HCT116 (cell line): ENCODE measurements around the gene MYBPH. TPM values are rescaled to one million over a fixed set of nuclear protein-coding genes. Genes with fewer than 3 reads are reported as not detected.

ENCODE experiments used
- ATAC-seq: fragments of 200-7000 bp; cut with Tn5 transposase; 2 replicates; pipeline ENCODE4 v1.9.1; 2020; ENCODE audit warnings: mild to moderate bottlenecking, moderate library complexity
- BruUV-seq: library from RNA; stranded (reverse); fragments of 400-500 nt; replicated peaks from 2 replicates; lab custom pipeline; 2021; lab: Mats Ljungman, UMichigan
- CTCF ChIA-PET: fragments of 300-600 bp; sonication (Branson Sonifier 250); formaldehyde crosslinking; loops from one replicate; lab custom pipeline; 2021; ENCODE audit warnings: antibody characterized with exemption; lab: Charles Lee
- POLR2A ChIA-PET: fragments of 300-600, 350-600 bp; sonication (Branson Sonifier 250); formaldehyde crosslinking; loops from one replicate; lab custom pipeline; 2021; ENCODE audit warnings: antibody characterized with exemption; lab: Charles Lee
- RAD21 ChIA-PET, 2 experiments: fragments of 300-600 bp; sonication (Branson Sonifier 250); formaldehyde crosslinking; loops; one replicate each; lab custom pipeline; 2023; ENCODE audit warnings: low total read pairs in 2 of 2; ENCODE audit not compliant: uncharacterized antibody in 2 of 2, unreplicated experiment in 2 of 2, low non-redundant PET in 1 of 2; lab: Charles Lee
- DNase-seq: peaks from one replicate; pipeline ENCODE4 v3.0.0-alpha.2; 2010; ENCODE audit warnings: low read depth, low spot score
- H2AFZ ChIP-seq: fragments of 200-600 bp; shearing (Covaris generic), sonication (generic); 2 replicates; pipeline ENCODE4 v1.6.1; 2017; ENCODE audit warnings: low read depth, mixed run types, mixed read lengths, antibody characterized with exemption, low read length; ENCODE audit not compliant: poor library complexity, severe bottlenecking
- H3K27ac ChIP-seq: 2 replicates; pipeline ENCODE4 v1.5.1; 2012; ENCODE audit warnings: low read depth, low read length
- H3K27me3 ChIP-seq: fragments of 200-600 bp; sonication (generic); 2 replicates; pipeline ENCODE4 v1.6.1; 2016; ENCODE audit warnings: mixed run types, low read length, mixed read lengths; ENCODE audit not compliant: insufficient read depth
- H3K36me3 ChIP-seq, 2 experiments: fragments of 200-500 bp in 1 of 2; fragments of 200-600 bp in 1 of 2; sonication (Bioruptor generic) in 1 of 2; sonication (generic) in 1 of 2; 2 replicates each; pipeline versions ENCODE4 v1.5.1 to v1.6.1; 2014 to 2016; ENCODE audit warnings: low read length in 2 of 2, inconsistent platforms in 1 of 2, mixed read lengths in 1 of 2, mixed run types in 1 of 2; ENCODE audit not compliant: insufficient read depth in 2 of 2, control insufficient read depth in 1 of 2
- H3K4me1 ChIP-seq, 2 experiments: fragments of 200-600 bp in 1 of 2; sonication (generic) in 1 of 2; 2 replicates each; pipeline versions ENCODE4 v1.5.1 to v1.6.1; 2012 to 2017; ENCODE audit warnings: low read length in 2 of 2, inconsistent platforms in 1 of 2, mild to moderate bottlenecking in 1 of 2, mixed read lengths in 1 of 2, mixed run types in 1 of 2, moderate library complexity in 1 of 2; ENCODE audit not compliant: insufficient read depth in 2 of 2, control insufficient read depth in 1 of 2
- H3K4me2 ChIP-seq: fragments of 200-600 bp; sonication (generic); 2 replicates; pipeline ENCODE4 v1.6.1; 2017; ENCODE audit warnings: mixed run types, low read length, mixed read lengths
- H3K4me3 ChIP-seq, 2 experiments: fragments of 200-600 bp in 1 of 2; sonication (generic) in 1 of 2; replicated peaks in 1 of 2; 2 replicates each; pipeline ENCODE4 v1.5.1; 2011 to 2016; ENCODE audit warnings: low read length in 2 of 2, control low read depth in 1 of 2, low read depth in 1 of 2, mild to moderate bottlenecking in 1 of 2, mixed read lengths in 1 of 2, mixed run types in 1 of 2
- H3K79me2 ChIP-seq: fragments of 200-600 bp; sonication (generic); 2 replicates; pipeline ENCODE4 v1.6.1; 2017; ENCODE audit warnings: mild to moderate bottlenecking, mixed run types, low read length, moderate library complexity, mixed read lengths; ENCODE audit not compliant: insufficient read depth
- H3K9ac ChIP-seq: fragments of 200-600 bp; sonication (generic); 2 replicates; pipeline ENCODE4 v1.6.1; 2016; ENCODE audit warnings: low read length, mixed read lengths
- H3K9me2 ChIP-seq: fragments of 200-600 bp; sonication (generic), shearing (Covaris generic); 2 replicates; pipeline ENCODE4 v1.6.1; 2017; ENCODE audit warnings: mixed run types, mild to moderate bottlenecking, moderate library complexity; ENCODE audit not compliant: insufficient read depth
- H3K9me3 ChIP-seq, 2 experiments: fragments of 200-500 bp in 1 of 2; fragments of 200-600 bp in 1 of 2; sonication (Bioruptor generic) in 1 of 2; sonication (generic) in 1 of 2; 2 replicates each; pipeline ENCODE4 v1.6.1; 2014 to 2017; ENCODE audit warnings: low read length in 2 of 2, mixed read lengths in 2 of 2, inconsistent platforms in 1 of 2, low read depth in 1 of 2, mild to moderate bottlenecking in 1 of 2, mixed run types in 1 of 2, moderate library complexity in 1 of 2; ENCODE audit not compliant: control insufficient read depth in 1 of 2, insufficient read depth in 1 of 2
- H4K20me1 ChIP-seq: fragments of 200-600 bp; sonication (generic), shearing (Covaris generic); 2 replicates; pipeline ENCODE4 v1.6.1; 2017; ENCODE audit warnings: mixed run types, mild to moderate bottlenecking, moderate library complexity; ENCODE audit not compliant: insufficient read depth
- ATF3 ChIP-seq: IDR thresholded peaks from 2 replicates; pipeline ENCODE4 v1.6.1; 2012
- CTCF ChIP-seq, 3 experiments: fragments of 200-600 bp in 1 of 3; sonication (generic) in 1 of 3; IDR thresholded peaks in 2 of 3; conservative IDR thresholded peaks in 1 of 3; 2 replicates each; pipeline ENCODE4 v1.5.1; 2012 to 2017; ENCODE audit warnings: low read depth in 2 of 3, low read length in 2 of 3, antibody characterized with exemption in 1 of 3, borderline replicate concordance in 1 of 3, control low read depth in 1 of 3, mild to moderate bottlenecking in 1 of 3, mixed read lengths in 1 of 3, mixed run types in 1 of 3, moderate library complexity in 1 of 3; ENCODE audit not compliant: insufficient read depth in 1 of 3
- FOSL1 ChIP-seq: IDR thresholded peaks from 2 replicates; pipeline ENCODE4 v1.6.1; 2012; ENCODE audit warnings: low read depth
- JUND ChIP-seq: IDR thresholded peaks from 2 replicates; pipeline ENCODE4 v1.6.1; 2012
- MAX ChIP-seq: IDR thresholded peaks from 2 replicates; pipeline ENCODE4 v1.6.1; 2012
- POLR2A ChIP-seq: IDR thresholded peaks from 2 replicates; pipeline ENCODE4 v1.7.0; 2011; ENCODE audit warnings: borderline replicate concordance; ENCODE audit not compliant: insufficient read depth, insufficient read length; ENCODE audit errors: extremely low read depth
- RAD21 ChIP-seq: IDR thresholded peaks from 2 replicates; pipeline ENCODE4 v1.6.1; 2012; ENCODE audit warnings: low read depth, mild to moderate bottlenecking
- REST ChIP-seq: IDR thresholded peaks from 2 replicates; pipeline ENCODE4 v1.6.1; 2012; ENCODE audit warnings: low read depth
- SIN3A ChIP-seq: IDR thresholded peaks from 2 replicates; pipeline ENCODE4 v1.6.1; 2012; ENCODE audit warnings: low read depth
- SP1 ChIP-seq: IDR thresholded peaks from 2 replicates; pipeline ENCODE4 v1.6.1; 2012; ENCODE audit warnings: low read depth
- YY1 ChIP-seq: IDR thresholded peaks from 2 replicates; pipeline ENCODE4 v1.6.1; 2011; ENCODE audit warnings: low read length, low read depth, moderate library complexity, mild to moderate bottlenecking; ENCODE audit not compliant: insufficient replicate concordance; ENCODE audit errors: extremely low read depth
- ZFX ChIP-seq: fragments of 450-650 bp; IDR thresholded peaks from 2 replicates; pipeline ENCODE4 v1.6.1; 2017
- ZNF274 ChIP-seq: fragments of 200-500 bp; sonication (Bioruptor generic); IDR thresholded peaks from 2 replicates; pipeline ENCODE4 v1.6.1; 2014; ENCODE audit warnings: mild to moderate bottlenecking, low read depth, low read length, inconsistent platforms
- intact Hi-C: fragments of 100-400 bp; cut with micrococcal nuclease; formaldehyde crosslinking; loops from 2 replicates; pipeline ENCODE4 v1.10.0; 2022
- total RNA-seq: library from RNA; stranded (reverse); gene quantifications from one replicate; pipeline ENCODE4 v1.2.1, GENCODE V29; 2021; ENCODE audit not compliant: unreplicated experiment

MYBPH gene
- total RNA-seq, 1 experiment from 2014 or later: 0.22 TPM

- Histone ChIP-seq H3K27ac (no peak overlapping the region), H3K4me3 (no peak overlapping the region), H3K4me2 (0 out of 2 replicates have a peak overlapping the region, but pooled peaks have one; percentile 95), H4K20me1 (no peaks in the 10 kb centered on the region), H2AFZ (no peak overlapping the region), H3K79me2 (no peaks in the 10 kb centered on the region), H3K36me3 (no peaks in the 10 kb centered on the region), H3K4me1 (peaks cover 25 to 66% of the 10 kb centered on the region in 2 experiments; a peak in 3 of 4 replicates), H3K27me3 (no peaks in the 10 kb centered on the region; the same call in 1 of the 2 replicates), H3K9ac (no peak overlapping the region), H3K9me2 (no peaks in the 10 kb centered on the region), H3K9me3 (no peaks in the 10 kb centered on the region)
- RAD21 ChIA-PET: no interaction called here
- POLR2A ChIA-PET: no interaction called here
- ATAC-seq (no peak), DNase-seq (no peak)
- no TSS peak for BruUV-seq
- no peak for TF ChIP-seq ATF3
- no peak for TF ChIP-seq CTCF (IDR thresholded peaks at IDR 0.05 in 2 of 3, conservative IDR thresholded peaks at IDR 0.05 in 1 of 3; ENCODE audit: borderline replicate concordance in 1 of 3, insufficient read depth in 1 of 3, low read depth in 2 of 3, low read length in 2 of 3)
- TF ChIP-seq POLR2A: no peak
- no peak for TF ChIP-seq ZNF274
- no peak for TF ChIP-seq SIN3A
- TF ChIP-seq YY1: no peak
- no peak for TF ChIP-seq SP1
- no peak for TF ChIP-seq MAX
- no peak for TF ChIP-seq REST
- no peak for TF ChIP-seq FOSL1
- no peak for TF ChIP-seq JUND
- no peak for TF ChIP-seq ZFX
- no peak for TF ChIP-seq RAD21
- CTCF ChIA-PET: interaction anchor here (1.7 to 4.5 kb wide), 3 partner anchors 12 to 43 kb away, joined by 6 to 58 read pairs (median 20); no protein-coding TSS in a partner anchor
- intact Hi-C loops: no loop called here
Observed at GRCh38 chr1:203129501-203130231, 46.0 kb downstream of the MYBPH start.
